Fibroblast of villous mesenchyme (primary cell): ENCODE data around the gene MMEL1. TPM values are rescaled to one million over a fixed set of nuclear protein-coding genes. Genes with fewer than 3 reads are reported as not detected.
"Not testable (repeated sequence)": the region's sequence is repeated elsewhere in the genome, so short reads cannot be mapped to it uniquely, and the experiment has no call there.

ENCODE experiments used
- DNase-seq: peaks from one replicate; pipeline ENCODE4 v3.0.0-alpha.2; 2010; ENCODE audit warnings: low read depth
- H3K4me3 ChIP-seq: 2 replicates; pipeline ENCODE4 v1.5.1; 2011; ENCODE audit warnings: low read depth, mild to moderate bottlenecking, low read length
- total RNA-seq: library from RNA; depleted of rRNA; stranded (reverse); fragments of >200 nt; gene quantifications from 2 replicates; pipeline ENCODE4 v1.2.3, GENCODE V29; 2012
- TF ChIP-seq, protein P1 (sequence below): IDR thresholded peaks from 2 replicates; pipeline ENCODE4 v1.5.1; 2012; ENCODE audit warnings: low read depth, mild to moderate bottlenecking, low read length; ENCODE audit not compliant: insufficient read depth

MMEL1 gene
- total RNA-seq, 1 donor, result under 0.01 TPM

DNA sequence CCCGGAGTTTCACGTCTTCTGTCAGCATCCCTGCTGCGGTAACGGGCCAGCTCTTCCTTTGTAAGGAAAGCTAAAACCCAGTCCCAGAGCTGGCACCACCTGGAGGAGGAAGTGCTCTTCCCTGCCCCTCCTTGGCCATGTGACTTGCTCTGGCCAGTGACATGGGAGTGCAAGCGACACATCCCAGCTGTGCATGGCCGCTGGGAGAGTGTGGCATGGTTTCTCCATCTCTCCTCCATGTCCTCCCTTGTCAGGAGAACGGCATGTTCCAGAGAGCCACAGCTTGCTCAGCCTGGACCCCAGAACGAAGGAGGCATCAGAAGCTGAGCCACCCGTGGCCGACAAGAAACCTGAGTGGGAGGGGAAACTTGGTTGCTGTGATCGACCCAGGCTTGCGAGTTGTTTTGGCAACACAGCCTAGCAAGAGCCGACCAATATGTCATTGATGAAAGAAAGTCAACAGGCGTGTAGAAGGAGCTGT, 48.9 kb downstream of the MMEL1 start:
- peak; percentile 18 for DNase-seq
- no peak overlapping the region for H3K4me3 ChIP-seq
- TF ChIP-seq, protein P1, sequence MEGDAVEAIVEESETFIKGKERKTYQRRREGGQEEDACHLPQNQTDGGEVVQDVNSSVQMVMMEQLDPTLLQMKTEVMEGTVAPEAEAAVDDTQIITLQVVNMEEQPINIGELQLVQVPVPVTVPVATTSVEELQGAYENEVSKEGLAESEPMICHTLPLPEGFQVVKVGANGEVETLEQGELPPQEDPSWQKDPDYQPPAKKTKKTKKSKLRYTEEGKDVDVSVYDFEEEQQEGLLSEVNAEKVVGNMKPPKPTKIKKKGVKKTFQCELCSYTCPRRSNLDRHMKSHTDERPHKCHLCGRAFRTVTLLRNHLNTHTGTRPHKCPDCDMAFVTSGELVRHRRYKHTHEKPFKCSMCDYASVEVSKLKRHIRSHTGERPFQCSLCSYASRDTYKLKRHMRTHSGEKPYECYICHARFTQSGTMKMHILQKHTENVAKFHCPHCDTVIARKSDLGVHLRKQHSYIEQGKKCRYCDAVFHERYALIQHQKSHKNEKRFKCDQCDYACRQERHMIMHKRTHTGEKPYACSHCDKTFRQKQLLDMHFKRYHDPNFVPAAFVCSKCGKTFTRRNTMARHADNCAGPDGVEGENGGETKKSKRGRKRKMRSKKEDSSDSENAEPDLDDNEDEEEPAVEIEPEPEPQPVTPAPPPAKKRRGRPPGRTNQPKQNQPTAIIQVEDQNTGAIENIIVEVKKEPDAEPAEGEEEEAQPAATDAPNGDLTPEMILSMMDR, result no peak

- H3K4me3 ChIP-seq, result no peak overlapping the region
- TF ChIP-seq, protein P1, result no peak
- no peak for DNase-seq
Observed at GRCh38 chr1:2583331-2583791, 49.5 kb downstream of the MMEL1 start.

DNA sequence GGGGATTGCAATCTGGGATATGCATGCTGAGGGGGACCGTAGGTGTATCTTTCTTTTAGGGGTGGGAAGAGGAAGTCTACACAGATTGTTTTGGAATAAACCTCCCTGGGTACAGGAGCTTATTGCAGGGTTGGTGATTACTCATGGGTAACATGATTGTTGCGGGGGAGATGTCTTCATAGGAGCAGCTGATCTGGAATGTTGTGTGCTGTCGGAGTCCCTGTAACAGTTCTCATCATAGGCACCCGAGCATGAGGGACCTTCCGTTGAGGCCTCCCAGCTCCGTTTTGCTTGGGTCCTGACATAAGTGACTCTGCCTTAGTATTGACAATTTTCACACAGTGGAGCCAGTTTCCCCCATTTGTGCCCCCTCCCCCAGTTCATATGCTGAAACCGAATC, 50.4 kb downstream of the MMEL1 start:
- TF ChIP-seq, protein P1, result no peak
- H3K4me3 ChIP-seq, result no peak overlapping the region
- peak; percentile 61 for DNase-seq

DNA sequence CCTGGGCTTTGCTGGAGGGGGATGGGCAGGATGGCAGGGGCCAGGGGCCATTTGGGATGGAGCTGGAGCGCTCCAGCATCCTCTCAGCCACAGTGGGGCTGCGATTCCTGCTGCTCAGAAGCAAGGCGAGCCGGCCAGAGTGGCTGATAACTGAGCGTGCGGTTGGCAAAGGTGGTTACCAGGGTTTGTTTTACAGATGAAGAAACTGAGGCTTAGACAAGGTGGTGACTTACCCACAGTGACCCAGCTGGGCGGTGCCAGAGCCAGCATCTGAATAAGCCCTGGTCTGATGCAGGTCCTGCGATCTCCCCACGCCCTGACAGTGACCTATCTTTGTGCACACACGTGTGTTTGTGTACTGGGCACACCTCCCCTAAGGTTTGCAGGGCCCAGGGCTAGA, 52.1 kb downstream of the MMEL1 start:
- H3K4me3 ChIP-seq, result no peak overlapping the region
- DNase-seq, result no peak
- TF ChIP-seq, protein P1, result no peak

GRCh38 chr1:2578758-2579118, 54.1 kb downstream of the MMEL1 start:
- no peak overlapping the region for H3K4me3 ChIP-seq
- TF ChIP-seq, protein P1, result no peak
- DNase-seq, result no peak

DNA sequence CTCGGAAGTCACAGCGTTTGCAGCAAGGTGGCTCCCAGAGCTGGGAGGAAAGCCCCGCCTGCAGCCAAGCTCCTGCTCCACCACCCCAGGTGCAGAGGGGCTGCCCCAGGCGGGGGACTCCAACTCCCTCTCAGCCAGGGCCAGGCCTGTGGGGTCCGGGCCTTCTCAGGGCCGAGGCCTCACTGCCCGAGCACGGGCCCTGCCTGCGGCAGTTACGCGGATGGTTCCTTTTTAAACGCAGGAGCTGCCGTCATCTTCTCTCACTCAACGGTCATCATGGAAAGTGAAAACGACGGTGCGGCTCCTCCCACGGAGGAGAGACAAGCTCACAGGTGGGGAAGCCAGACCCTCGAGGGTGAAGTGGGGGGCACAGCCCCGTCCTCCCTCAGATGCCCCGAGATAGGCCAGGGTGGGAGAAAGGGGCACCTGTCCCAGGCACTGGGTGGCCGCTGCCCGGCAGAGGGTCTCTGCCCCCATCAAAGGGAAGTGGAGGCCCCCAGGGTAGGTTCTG, 55.2 kb downstream of the MMEL1 start:
- not testable (repeated sequence) for H3K4me3 ChIP-seq, DNase-seq

- H3K4me3 ChIP-seq, result no peak overlapping the region
- TF ChIP-seq, protein P1, result no peak
- DNase-seq, result no peak
Observed at GRCh38 chr1:2575801-2576663, 56.8 kb downstream of the MMEL1 start.
